SK-N-SH treated with all-trans-retinoic acid at 6 μM for 48 hours (cell line): Measurements from ENCODE around the gene CDH22.

Source experiments
- ATAC-seq: fragments of 200-7000 bp; cut with Tn5 transposase; 3 replicates; pipeline ENCODE4 v1.9.1; 2020; ENCODE audit warnings: mild to moderate bottlenecking, moderate library complexity
- ARNTL ChIP-seq: fragments of 450-650 bp; formaldehyde crosslinking; IDR thresholded peaks from 2 replicates; pipeline ENCODE4 v1.5.0; 2020; ENCODE audit warnings: low read depth, mild to moderate bottlenecking, moderate library complexity, borderline replicate concordance
- BACH2 ChIP-seq: fragments of 250-450 bp; sonication (Bioruptor Pico); IDR thresholded peaks from 2 replicates; pipeline ENCODE4 v1.9.0; 2021; ENCODE audit warnings: mild to moderate bottlenecking, borderline replicate concordance
- CSDC2 ChIP-seq: fragments of 250-450 bp; sonication (Bioruptor Pico); IDR thresholded peaks from 2 replicates; pipeline ENCODE4 v1.5.0; 2020; ENCODE audit warnings: mild to moderate bottlenecking, moderate library complexity
- ESRRG ChIP-seq: fragments of 250-450 bp; sonication (Bioruptor Pico); IDR thresholded peaks from 2 replicates; pipeline ENCODE4 v1.6.1; 2021; ENCODE audit warnings: mild to moderate bottlenecking
- GLIS3 ChIP-seq: fragments of 250-450 bp; sonication (Bioruptor Pico); IDR thresholded peaks from 2 replicates; pipeline ENCODE4 v1.5.0; 2020; ENCODE audit warnings: mild to moderate bottlenecking, moderate library complexity
- ISL1 ChIP-seq: fragments of 250-450 bp; sonication (Bioruptor Pico); IDR thresholded peaks from 2 replicates; pipeline ENCODE4 v2.1.2; 2022; ENCODE audit warnings: mild to moderate bottlenecking, moderate library complexity
- OSR1 ChIP-seq: fragments of 250-450 bp; sonication (Bioruptor Pico); IDR thresholded peaks from 2 replicates; pipeline ENCODE4 v1.8.0; 2022; ENCODE audit warnings: moderate library complexity, mild to moderate bottlenecking, inconsistent platforms
- PPARA ChIP-seq: fragments of 250-450 bp; sonication (Bioruptor Pico); IDR thresholded peaks from 2 replicates; pipeline ENCODE4 v1.5.0; 2020; ENCODE audit warnings: mild to moderate bottlenecking, borderline replicate concordance
- SNAI2 ChIP-seq: fragments of 250-450 bp; sonication (Bioruptor Pico); IDR thresholded peaks from 2 replicates; pipeline ENCODE4 v1.5.0; 2020; ENCODE audit warnings: mild to moderate bottlenecking, moderate library complexity
- TCF4 ChIP-seq: fragments of 250-450 bp; sonication (Bioruptor Pico); IDR thresholded peaks from 2 replicates; pipeline ENCODE4 v1.8.0; 2021; ENCODE audit warnings: mild to moderate bottlenecking, moderate library complexity, borderline replicate concordance
- TOX ChIP-seq: fragments of 250-450 bp; sonication (Bioruptor Pico); IDR thresholded peaks from 2 replicates; pipeline ENCODE4 v1.8.0; 2021; ENCODE audit warnings: mild to moderate bottlenecking, moderate library complexity, borderline replicate concordance
- ZC3H10 ChIP-seq: fragments of 250-450 bp; sonication (Bioruptor Pico); IDR thresholded peaks from 2 replicates; pipeline ENCODE4 v1.5.1; 2021; ENCODE audit warnings: mild to moderate bottlenecking, moderate library complexity
- ZFP3 ChIP-seq: fragments of 250-450 bp; sonication (Bioruptor Pico); IDR thresholded peaks from 2 replicates; pipeline ENCODE4 v1.5.0; 2020; ENCODE audit warnings: mild to moderate bottlenecking, moderate library complexity
- ZFP30 ChIP-seq: fragments of 450-650 bp; formaldehyde crosslinking; IDR thresholded peaks from 2 replicates; pipeline ENCODE4 v1.5.0; 2022; ENCODE audit warnings: mild to moderate bottlenecking, moderate library complexity
- ZNF565 ChIP-seq: fragments of 450-650 bp; formaldehyde crosslinking; conservative IDR thresholded peaks from 2 replicates; pipeline ENCODE4 v1.5.0; 2020; ENCODE audit warnings: low read depth, mild to moderate bottlenecking, moderate library complexity
- ZNF70 ChIP-seq: fragments of 450-650 bp; formaldehyde crosslinking; IDR thresholded peaks from 2 replicates; pipeline ENCODE4 v1.5.0; 2020; ENCODE audit warnings: mild to moderate bottlenecking, moderate library complexity
- ZNF8 ChIP-seq: fragments of 450-650 bp; formaldehyde crosslinking; IDR thresholded peaks from 2 replicates; pipeline ENCODE4 v1.5.0; 2020; ENCODE audit warnings: mild to moderate bottlenecking, moderate library complexity
- TF ChIP-seq, protein P1 (sequence below): fragments of 250-450 bp; sonication (Bioruptor Pico); IDR thresholded peaks from 2 replicates; pipeline ENCODE4 v1.8.0; 2021; ENCODE audit warnings: low read depth, mild to moderate bottlenecking, moderate library complexity, borderline replicate concordance
- TF ChIP-seq, protein P2 (sequence below): fragments of 250-450 bp; sonication (Bioruptor Pico); IDR thresholded peaks from 2 replicates; pipeline ENCODE4 v1.8.0; 2020; ENCODE audit warnings: mild to moderate bottlenecking, moderate library complexity, borderline replicate concordance
- TF ChIP-seq, protein P3 (sequence below): fragments of 250-450 bp; sonication (Bioruptor Pico); IDR thresholded peaks from 2 replicates; pipeline ENCODE4 v1.5.0; 2020; ENCODE audit warnings: mild to moderate bottlenecking, moderate library complexity
- TF ChIP-seq, protein P4 (sequence below): fragments of 250-450 bp; sonication (Bioruptor Pico); IDR thresholded peaks from 2 replicates; pipeline ENCODE4 v1.5.1; 2021; ENCODE audit warnings: mild to moderate bottlenecking, moderate library complexity
- TF ChIP-seq, protein P5 (sequence below): fragments of 250-450 bp; sonication (Bioruptor Pico); IDR thresholded peaks from 2 replicates; pipeline ENCODE4 v1.5.1; 2020; ENCODE audit warnings: low read depth, mild to moderate bottlenecking, moderate library complexity

The CDH22 gene

DNA sequence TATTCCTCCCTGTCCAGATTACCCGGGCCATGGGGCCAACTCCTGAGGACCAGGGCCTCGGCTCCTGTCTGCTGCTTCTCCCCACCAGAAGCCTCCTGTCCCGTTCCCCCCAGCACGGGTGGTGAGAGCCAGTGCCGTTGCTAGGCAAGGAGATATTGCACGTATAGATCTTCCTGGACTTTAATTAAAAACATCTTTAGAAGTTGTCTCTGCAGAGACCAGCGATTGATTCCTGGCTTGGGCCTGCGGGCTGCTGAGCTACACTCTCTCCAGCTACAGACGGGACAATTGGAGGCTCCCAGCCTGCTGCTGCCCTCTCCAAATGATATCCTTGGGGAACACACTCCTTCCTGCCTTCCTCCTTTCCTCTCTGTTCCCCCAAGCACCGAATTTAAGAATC, 74.6 kb downstream of the CDH22 start:
- no peak for ATAC-seq
- TF ChIP-seq OSR1 (CRISPR knock-in tag) (no peak), ISL1 (CRISPR knock-in tag) (no peak), TCF4 (CRISPR knock-in tag) (0 out of 2 replicates have a peak, but pooled peaks have one; percentile 19), ZFP3 (CRISPR knock-in tag) (no peak), ESRRG (CRISPR knock-in tag) (no peak)

DNA sequence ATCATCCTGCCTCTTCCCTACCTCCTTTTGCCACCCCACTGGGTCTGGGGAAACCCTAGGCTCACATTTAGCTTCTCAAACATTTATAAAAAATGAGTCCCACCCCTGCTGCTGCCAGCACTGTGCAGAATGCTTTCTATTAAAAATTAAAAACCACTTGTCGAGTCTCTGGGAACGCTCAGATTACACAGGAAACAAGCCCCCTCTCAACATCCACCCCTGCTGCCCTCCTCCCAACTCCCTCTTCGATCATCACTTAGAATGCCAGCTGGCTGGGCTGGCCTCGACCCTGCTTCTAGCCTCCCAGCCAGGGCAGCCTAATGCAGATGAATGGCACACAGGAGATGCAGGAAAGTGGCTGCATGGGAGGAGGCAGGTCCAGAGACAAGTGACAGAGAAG, 75.8 kb downstream of the CDH22 start:
- no peak for ATAC-seq
- TF ChIP-seq, protein P1, sequence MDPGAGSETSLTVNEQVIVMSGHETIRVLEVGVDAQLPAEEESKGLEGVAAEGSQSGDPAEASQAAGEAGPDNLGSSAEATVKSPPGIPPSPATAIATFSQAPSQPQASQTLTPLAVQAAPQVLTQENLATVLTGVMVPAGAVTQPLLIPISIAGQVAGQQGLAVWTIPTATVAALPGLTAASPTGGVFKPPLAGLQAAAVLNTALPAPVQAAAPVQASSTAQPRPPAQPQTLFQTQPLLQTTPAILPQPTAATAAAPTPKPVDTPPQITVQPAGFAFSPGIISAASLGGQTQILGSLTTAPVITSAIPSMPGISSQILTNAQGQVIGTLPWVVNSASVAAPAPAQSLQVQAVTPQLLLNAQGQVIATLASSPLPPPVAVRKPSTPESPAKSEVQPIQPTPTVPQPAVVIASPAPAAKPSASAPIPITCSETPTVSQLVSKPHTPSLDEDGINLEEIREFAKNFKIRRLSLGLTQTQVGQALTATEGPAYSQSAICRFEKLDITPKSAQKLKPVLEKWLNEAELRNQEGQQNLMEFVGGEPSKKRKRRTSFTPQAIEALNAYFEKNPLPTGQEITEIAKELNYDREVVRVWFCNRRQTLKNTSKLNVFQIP (CRISPR knock-in tag): no peak
- TF ChIP-seq, protein P2, sequence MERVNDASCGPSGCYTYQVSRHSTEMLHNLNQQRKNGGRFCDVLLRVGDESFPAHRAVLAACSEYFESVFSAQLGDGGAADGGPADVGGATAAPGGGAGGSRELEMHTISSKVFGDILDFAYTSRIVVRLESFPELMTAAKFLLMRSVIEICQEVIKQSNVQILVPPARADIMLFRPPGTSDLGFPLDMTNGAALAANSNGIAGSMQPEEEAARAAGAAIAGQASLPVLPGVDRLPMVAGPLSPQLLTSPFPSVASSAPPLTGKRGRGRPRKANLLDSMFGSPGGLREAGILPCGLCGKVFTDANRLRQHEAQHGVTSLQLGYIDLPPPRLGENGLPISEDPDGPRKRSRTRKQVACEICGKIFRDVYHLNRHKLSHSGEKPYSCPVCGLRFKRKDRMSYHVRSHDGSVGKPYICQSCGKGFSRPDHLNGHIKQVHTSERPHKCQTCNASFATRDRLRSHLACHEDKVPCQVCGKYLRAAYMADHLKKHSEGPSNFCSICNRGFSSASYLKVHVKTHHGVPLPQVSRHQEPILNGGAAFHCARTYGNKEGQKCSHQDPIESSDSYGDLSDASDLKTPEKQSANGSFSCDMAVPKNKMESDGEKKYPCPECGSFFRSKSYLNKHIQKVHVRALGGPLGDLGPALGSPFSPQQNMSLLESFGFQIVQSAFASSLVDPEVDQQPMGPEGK: no peak
- TF ChIP-seq GLIS3 (CRISPR knock-in tag): no peak
- TF ChIP-seq ZNF70 (CRISPR knock-in tag): peak; percentile 45; the same call in 1 of the 2 replicates
- TF ChIP-seq ZC3H10: no peak
- TF ChIP-seq, protein P3, sequence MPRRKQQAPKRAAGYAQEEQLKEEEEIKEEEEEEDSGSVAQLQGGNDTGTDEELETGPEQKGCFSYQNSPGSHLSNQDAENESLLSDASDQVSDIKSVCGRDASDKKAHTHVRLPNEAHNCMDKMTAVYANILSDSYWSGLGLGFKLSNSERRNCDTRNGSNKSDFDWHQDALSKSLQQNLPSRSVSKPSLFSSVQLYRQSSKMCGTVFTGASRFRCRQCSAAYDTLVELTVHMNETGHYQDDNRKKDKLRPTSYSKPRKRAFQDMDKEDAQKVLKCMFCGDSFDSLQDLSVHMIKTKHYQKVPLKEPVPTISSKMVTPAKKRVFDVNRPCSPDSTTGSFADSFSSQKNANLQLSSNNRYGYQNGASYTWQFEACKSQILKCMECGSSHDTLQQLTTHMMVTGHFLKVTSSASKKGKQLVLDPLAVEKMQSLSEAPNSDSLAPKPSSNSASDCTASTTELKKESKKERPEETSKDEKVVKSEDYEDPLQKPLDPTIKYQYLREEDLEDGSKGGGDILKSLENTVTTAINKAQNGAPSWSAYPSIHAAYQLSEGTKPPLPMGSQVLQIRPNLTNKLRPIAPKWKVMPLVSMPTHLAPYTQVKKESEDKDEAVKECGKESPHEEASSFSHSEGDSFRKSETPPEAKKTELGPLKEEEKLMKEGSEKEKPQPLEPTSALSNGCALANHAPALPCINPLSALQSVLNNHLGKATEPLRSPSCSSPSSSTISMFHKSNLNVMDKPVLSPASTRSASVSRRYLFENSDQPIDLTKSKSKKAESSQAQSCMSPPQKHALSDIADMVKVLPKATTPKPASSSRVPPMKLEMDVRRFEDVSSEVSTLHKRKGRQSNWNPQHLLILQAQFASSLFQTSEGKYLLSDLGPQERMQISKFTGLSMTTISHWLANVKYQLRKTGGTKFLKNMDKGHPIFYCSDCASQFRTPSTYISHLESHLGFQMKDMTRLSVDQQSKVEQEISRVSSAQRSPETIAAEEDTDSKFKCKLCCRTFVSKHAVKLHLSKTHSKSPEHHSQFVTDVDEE (CRISPR knock-in tag): no peak
- no peak for TF ChIP-seq TCF4 (CRISPR knock-in tag)
- no peak for TF ChIP-seq ZNF565 (CRISPR knock-in tag)

DNA sequence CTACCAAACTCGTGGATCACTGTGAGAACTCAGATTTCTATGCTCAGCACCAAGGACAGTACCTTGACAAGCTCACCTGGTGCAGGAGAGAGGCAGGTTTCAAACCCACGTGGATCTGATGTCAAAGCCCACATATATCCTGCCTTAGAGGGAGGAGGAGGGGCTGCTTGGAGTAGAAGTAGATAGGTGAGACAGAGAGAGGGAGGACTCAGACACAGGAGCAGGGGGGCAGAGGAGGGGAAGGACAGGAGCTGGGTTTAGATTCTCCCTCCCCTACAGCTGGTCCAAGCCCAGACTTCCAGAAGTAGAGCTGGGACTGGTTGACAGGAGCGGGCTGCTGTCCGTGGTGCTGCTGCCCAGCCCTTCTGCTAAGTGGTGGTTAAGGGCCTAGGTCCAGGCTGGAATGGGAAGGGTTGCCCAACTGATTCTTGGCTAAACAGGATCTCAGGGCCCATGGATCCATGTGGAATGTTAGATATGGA, 77.5 kb downstream of the CDH22 start:
- ATAC-seq: peak; percentile 83
- 0 out of 2 replicates have a peak, but pooled peaks have one; percentile 42 for TF ChIP-seq SNAI2 (CRISPR knock-in tag)
- TF ChIP-seq TOX: no peak
- TF ChIP-seq OSR1 (CRISPR knock-in tag): no peak
- TF ChIP-seq ESRRG (CRISPR knock-in tag): no peak
- no peak for TF ChIP-seq TCF4 (CRISPR knock-in tag)
- TF ChIP-seq BACH2 (CRISPR knock-in tag): no peak
- TF ChIP-seq, protein P1 (CRISPR knock-in tag): no peak

DNA sequence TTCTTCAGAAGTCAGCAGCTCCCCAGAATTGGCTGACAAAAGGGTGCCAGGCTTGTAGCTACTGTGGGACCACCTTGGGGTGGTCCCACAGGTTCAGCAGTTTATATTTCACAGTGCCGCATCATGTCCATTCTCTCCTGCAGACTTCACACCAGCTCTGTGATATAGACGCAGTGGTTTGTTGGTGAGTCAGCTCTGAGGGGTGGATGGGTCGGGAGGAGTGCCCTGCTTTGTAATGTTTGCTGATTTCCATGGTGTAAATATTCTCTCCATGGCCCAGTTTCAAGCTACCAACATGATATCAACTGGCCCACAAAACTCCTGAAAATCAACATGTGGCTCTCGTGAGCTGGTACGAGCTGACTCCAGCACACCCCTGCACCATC, 78.2 kb downstream of the CDH22 start:
- ATAC-seq: no peak
- TF ChIP-seq GLIS3 (CRISPR knock-in tag) (no peak), ZNF565 (CRISPR knock-in tag) (no peak), TCF4 (CRISPR knock-in tag) (no peak), ZNF70 (CRISPR knock-in tag) (no peak), SNAI2 (CRISPR knock-in tag) (no peak), ARNTL (CRISPR knock-in tag) (no peak), ESRRG (CRISPR knock-in tag) (no peak), PPARA (no peak), OSR1 (CRISPR knock-in tag) (no peak), CSDC2 (CRISPR knock-in tag) (no peak), ISL1 (CRISPR knock-in tag) (no peak), ZFP30 (CRISPR knock-in tag) (no peak), ZFP3 (CRISPR knock-in tag) (no peak), ZNF8 (no peak), BACH2 (CRISPR knock-in tag) (no peak), ZC3H10 (no peak)
- TF ChIP-seq, protein P4, sequence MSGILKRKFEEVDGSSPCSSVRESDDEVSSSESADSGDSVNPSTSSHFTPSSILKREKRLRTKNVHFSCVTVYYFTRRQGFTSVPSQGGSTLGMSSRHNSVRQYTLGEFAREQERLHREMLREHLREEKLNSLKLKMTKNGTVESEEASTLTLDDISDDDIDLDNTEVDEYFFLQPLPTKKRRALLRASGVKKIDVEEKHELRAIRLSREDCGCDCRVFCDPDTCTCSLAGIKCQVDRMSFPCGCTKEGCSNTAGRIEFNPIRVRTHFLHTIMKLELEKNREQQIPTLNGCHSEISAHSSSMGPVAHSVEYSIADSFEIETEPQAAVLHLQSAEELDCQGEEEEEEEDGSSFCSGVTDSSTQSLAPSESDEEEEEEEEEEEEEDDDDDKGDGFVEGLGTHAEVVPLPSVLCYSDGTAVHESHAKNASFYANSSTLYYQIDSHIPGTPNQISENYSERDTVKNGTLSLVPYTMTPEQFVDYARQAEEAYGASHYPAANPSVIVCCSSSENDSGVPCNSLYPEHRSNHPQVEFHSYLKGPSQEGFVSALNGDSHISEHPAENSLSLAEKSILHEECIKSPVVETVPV (CRISPR knock-in tag): no peak
- TF ChIP-seq, protein P1 (CRISPR knock-in tag): no peak
- TF ChIP-seq, protein P5, sequence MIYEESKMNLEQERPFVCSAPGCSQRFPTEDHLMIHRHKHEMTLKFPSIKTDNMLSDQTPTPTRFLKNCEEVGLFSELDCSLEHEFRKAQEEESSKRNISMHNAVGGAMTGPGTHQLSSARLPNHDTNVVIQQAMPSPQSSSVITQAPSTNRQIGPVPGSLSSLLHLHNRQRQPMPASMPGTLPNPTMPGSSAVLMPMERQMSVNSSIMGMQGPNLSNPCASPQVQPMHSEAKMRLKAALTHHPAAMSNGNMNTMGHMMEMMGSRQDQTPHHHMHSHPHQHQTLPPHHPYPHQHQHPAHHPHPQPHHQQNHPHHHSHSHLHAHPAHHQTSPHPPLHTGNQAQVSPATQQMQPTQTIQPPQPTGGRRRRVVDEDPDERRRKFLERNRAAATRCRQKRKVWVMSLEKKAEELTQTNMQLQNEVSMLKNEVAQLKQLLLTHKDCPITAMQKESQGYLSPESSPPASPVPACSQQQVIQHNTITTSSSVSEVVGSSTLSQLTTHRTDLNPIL (CRISPR knock-in tag): no peak
